ENCODE results near the gene RNF144A.

RNF144A gene

DNA sequence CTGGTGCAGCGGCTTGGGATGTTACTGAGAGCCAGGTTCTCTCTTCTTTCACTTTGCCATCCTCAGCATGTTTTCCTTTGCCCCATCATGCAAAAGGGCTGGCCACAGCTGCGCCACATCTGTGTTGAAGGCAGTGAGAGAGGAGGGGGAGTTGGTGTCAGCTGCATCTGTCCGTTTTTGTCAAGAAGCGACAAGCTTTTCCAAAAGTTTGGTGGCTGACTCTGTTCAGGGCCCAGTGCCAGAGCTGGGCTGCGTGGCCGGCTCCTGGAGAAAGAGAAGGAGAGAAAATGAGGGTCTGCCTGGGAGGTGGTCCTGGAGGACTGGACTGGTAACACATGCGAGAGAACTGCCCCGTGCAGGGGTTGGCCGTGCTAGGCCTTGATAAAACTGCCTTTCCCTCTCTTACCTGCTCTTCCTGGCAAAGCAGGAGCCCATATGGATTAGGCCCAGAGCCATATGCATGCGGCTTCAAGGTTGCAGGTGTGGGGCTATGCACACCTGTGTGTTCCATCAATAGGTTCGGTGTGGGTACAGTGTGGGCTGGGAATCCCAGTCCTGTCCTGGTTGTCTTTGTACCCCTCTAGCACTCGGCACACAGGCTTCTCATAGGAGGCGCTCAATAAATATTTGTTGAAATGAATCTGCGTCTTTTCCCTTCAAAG lies 9.0 kb downstream of the RNF144A start:
- Histone ChIP-seq H3K9ac (ENCODE audit: low read depth, low read length, poor library complexity, severe bottlenecking) (no peak overlapping the region), H3F3A (ENCODE audit: low read depth) (no peaks in the 10 kb centered on the region), H3K4me1 (ENCODE audit: insufficient read depth, low read length, poor library complexity, severe bottlenecking) (peaks cover 16% of the 10 kb centered on the region), H3K4me3 (ENCODE audit: low read length, poor library complexity, severe bottlenecking) (no peak overlapping the region), H3K9me2 (replicated peaks; ENCODE audit: low read depth, low read length) (no peaks in the 10 kb centered on the region), H4K20me1 (ENCODE audit: insufficient read depth, low read length, poor library complexity, severe bottlenecking) (peaks cover 4% of the 10 kb centered on the region), H3K36me3 (ENCODE audit: insufficient read depth, low read length) (no peaks in the 10 kb centered on the region), H3K79me2 (ENCODE audit: insufficient read depth, low read length) (no peaks in the 10 kb centered on the region; the same call in 1 of the 2 replicates), H3K9me3 (ENCODE audit: insufficient read depth, low read depth, low read length) (no peaks in the 10 kb centered on the region), H3K27me3 (ENCODE audit: insufficient read depth, low read length, poor library complexity, severe bottlenecking) (no peaks in the 10 kb centered on the region), H2AFZ (ENCODE audit: low read length) (no peak overlapping the region), H3K4me2 (ENCODE audit: low read depth, low read length, poor library complexity, severe bottlenecking) (no peak overlapping the region)
- TF ChIP-seq, protein P1, sequence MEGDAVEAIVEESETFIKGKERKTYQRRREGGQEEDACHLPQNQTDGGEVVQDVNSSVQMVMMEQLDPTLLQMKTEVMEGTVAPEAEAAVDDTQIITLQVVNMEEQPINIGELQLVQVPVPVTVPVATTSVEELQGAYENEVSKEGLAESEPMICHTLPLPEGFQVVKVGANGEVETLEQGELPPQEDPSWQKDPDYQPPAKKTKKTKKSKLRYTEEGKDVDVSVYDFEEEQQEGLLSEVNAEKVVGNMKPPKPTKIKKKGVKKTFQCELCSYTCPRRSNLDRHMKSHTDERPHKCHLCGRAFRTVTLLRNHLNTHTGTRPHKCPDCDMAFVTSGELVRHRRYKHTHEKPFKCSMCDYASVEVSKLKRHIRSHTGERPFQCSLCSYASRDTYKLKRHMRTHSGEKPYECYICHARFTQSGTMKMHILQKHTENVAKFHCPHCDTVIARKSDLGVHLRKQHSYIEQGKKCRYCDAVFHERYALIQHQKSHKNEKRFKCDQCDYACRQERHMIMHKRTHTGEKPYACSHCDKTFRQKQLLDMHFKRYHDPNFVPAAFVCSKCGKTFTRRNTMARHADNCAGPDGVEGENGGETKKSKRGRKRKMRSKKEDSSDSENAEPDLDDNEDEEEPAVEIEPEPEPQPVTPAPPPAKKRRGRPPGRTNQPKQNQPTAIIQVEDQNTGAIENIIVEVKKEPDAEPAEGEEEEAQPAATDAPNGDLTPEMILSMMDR (conservative IDR thresholded peaks at IDR 0.05; ENCODE audit: low read length), result no peak
- TF ChIP-seq EZH2phosphoT487 (IDR thresholded peaks at IDR 0.05; ENCODE audit: borderline replicate concordance), result no peak

DNA sequence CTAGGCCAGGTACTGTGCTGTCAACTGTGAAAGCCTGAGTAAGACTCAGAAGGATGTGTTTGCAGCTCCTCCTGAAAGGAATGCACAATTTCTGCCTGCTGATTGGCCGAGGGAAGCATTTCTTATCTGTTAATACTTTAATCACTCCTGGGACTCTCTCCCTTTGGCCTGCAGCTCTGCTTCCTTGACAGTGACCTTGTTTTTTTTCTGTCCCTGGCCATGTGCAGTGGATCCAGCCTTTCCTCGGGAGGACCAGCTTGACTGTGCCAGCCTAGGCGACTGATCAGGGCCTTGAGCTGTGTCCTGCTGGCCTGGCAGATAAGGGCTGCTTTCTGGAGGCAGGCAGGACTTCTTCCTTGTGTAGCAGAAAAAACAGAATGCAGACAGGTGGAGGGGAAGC lies 10.0 kb downstream of the RNF144A start:
- Histone ChIP-seq H3K9me3 (ENCODE audit: insufficient read depth, low read depth, low read length) (no peaks in the 10 kb centered on the region), H4K20me1 (ENCODE audit: insufficient read depth, low read length, poor library complexity, severe bottlenecking) (peaks cover 4% of the 10 kb centered on the region), H3K4me3 (ENCODE audit: low read length, poor library complexity, severe bottlenecking) (no peak overlapping the region), H3K9me2 (replicated peaks; ENCODE audit: low read depth, low read length) (no peaks in the 10 kb centered on the region), H2AFZ (ENCODE audit: low read length) (no peak overlapping the region), H3K79me2 (ENCODE audit: insufficient read depth, low read length) (peaks cover 2% of the 10 kb centered on the region; the same call in 1 of the 2 replicates), H3K27me3 (ENCODE audit: insufficient read depth, low read length, poor library complexity, severe bottlenecking) (no peaks in the 10 kb centered on the region), H3K4me1 (ENCODE audit: insufficient read depth, low read length, poor library complexity, severe bottlenecking) (peaks cover 16% of the 10 kb centered on the region), H3K4me2 (ENCODE audit: low read depth, low read length, poor library complexity, severe bottlenecking) (no peak overlapping the region), H3K9ac (ENCODE audit: low read depth, low read length, poor library complexity, severe bottlenecking) (no peak overlapping the region), H3F3A (ENCODE audit: low read depth) (no peaks in the 10 kb centered on the region), H3K36me3 (ENCODE audit: insufficient read depth, low read length) (no peaks in the 10 kb centered on the region)
- TF ChIP-seq, protein P1 (conservative IDR thresholded peaks at IDR 0.05; ENCODE audit: low read length), result no peak
- TF ChIP-seq EZH2phosphoT487 (IDR thresholded peaks at IDR 0.05; ENCODE audit: borderline replicate concordance), result no peak

DNA sequence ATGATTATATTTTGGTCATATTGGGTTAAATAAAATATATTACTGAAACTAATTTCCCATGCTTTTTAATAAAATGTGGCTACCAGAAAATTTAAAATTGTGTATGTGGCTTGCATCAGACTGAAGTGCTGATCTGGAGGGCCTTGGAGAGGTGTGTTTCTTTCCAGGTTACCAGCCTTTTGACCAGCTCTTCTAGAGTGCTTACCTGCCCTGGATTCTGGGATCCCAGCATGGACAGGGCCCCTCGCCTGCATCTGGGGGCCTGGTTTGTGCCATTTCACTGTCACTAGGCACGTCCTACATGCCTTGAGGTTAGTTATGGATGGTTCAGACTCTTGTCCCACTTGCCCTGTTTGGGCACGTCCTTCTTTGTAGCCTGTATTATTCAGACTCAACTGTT lies 10.5 kb downstream of the RNF144A start:
- Histone ChIP-seq H3K9me2 (replicated peaks; ENCODE audit: low read depth, low read length) (no peaks in the 10 kb centered on the region), H4K20me1 (ENCODE audit: insufficient read depth, low read length, poor library complexity, severe bottlenecking) (peaks cover 4% of the 10 kb centered on the region), H3K4me1 (ENCODE audit: insufficient read depth, low read length, poor library complexity, severe bottlenecking) (peaks cover 16% of the 10 kb centered on the region), H3F3A (ENCODE audit: low read depth) (no peaks in the 10 kb centered on the region), H3K27me3 (ENCODE audit: insufficient read depth, low read length, poor library complexity, severe bottlenecking) (no peaks in the 10 kb centered on the region), H3K79me2 (ENCODE audit: insufficient read depth, low read length) (peaks cover 2% of the 10 kb centered on the region; the same call in 1 of the 2 replicates), H3K4me2 (ENCODE audit: low read depth, low read length, poor library complexity, severe bottlenecking) (no peak overlapping the region), H2AFZ (ENCODE audit: low read length) (no peak overlapping the region), H3K4me3 (ENCODE audit: low read length, poor library complexity, severe bottlenecking) (no peak overlapping the region), H3K9me3 (ENCODE audit: insufficient read depth, low read depth, low read length) (no peaks in the 10 kb centered on the region), H3K9ac (ENCODE audit: low read depth, low read length, poor library complexity, severe bottlenecking) (no peak overlapping the region), H3K36me3 (ENCODE audit: insufficient read depth, low read length) (no peaks in the 10 kb centered on the region)
- TF ChIP-seq EZH2phosphoT487 (IDR thresholded peaks at IDR 0.05; ENCODE audit: borderline replicate concordance), result no peak
- TF ChIP-seq, protein P1 (conservative IDR thresholded peaks at IDR 0.05; ENCODE audit: low read length), result no peak
